ENCODE results near the gene BPGM.

- no peak for TF ChIP-seq CTCF (IDR thresholded peaks at IDR 0.05)
- no peak for TF ChIP-seq EP300 (IDR thresholded peaks at IDR 0.05; ENCODE audit: borderline replicate concordance in 1 of 2, low read depth in 1 of 2, low read length in 1 of 2)
- no peak for TF ChIP-seq POLR2AphosphoS5 (IDR thresholded peaks at IDR 0.05; ENCODE audit: low read depth, low read length)
- no peak for TF ChIP-seq FOSL2 (IDR thresholded peaks at IDR 0.05; ENCODE audit: borderline replicate concordance, low read depth)
These were observed 43.7 kb upstream of the BPGM start for GRCh38 chr7:134602881-134603451.

Data from SK-N-SH (cell line).